H1 (cell line): ENCODE measurements around the gene SHANK2. TPM values are rescaled to one million over a fixed set of nuclear protein-coding genes. Genes with fewer than 3 reads are reported as not detected.

Experiments
- CTCF ChIA-PET: fragments of 300-600 bp; sonication (Branson Sonifier 250); formaldehyde crosslinking; loops from one replicate; lab custom pipeline; 2021; ENCODE audit not compliant: partially characterized antibody; lab: Charles Lee
- POLR2A ChIA-PET: fragments of 300-600 bp; sonication (Branson Sonifier 250); formaldehyde crosslinking; loops from one replicate; lab custom pipeline; 2021; ENCODE audit warnings: inconsistent platforms; ENCODE audit not compliant: partially characterized antibody; lab: Charles Lee
- DNase-seq, 2 experiments: peaks; one replicate each; pipeline versions ENCODE4 v3.0.0 to v3.0.0-alpha.2; 2010 to 2022; ENCODE audit warnings: low spot score in 2 of 2, low read depth in 1 of 2, mixed read lengths in 1 of 2
- FAIRE-seq: peaks from 2 replicates; lab custom pipeline; 2011; peaks lifted over from hg19 to GRCh38; lab: Jason Lieb, UNC
- H2AFZ ChIP-seq: 2 replicates; pipeline ENCODE4 v1.8.1; 2012; ENCODE audit warnings: low read length, inconsistent platforms
- H2AK5ac ChIP-seq: 2 replicates; pipeline ENCODE4 v1.6.1; 2013; ENCODE audit warnings: low read depth, low read length
- H2BK120ac ChIP-seq: replicated peaks from 2 replicates; pipeline ENCODE3; 2013; ENCODE audit warnings: low read depth, low read length, inconsistent platforms
- H2BK12ac ChIP-seq: 2 replicates; pipeline ENCODE4 v1.6.1; 2013; ENCODE audit warnings: low read depth, low read length
- H2BK15ac ChIP-seq: 2 replicates; pipeline ENCODE4 v1.6.1; 2013; ENCODE audit warnings: low read length
- H2BK20ac ChIP-seq: 2 replicates; pipeline ENCODE4 v1.6.1; 2013; ENCODE audit warnings: low read length
- H2BK5ac ChIP-seq: 2 replicates; pipeline ENCODE4 v1.6.1; 2013; ENCODE audit warnings: low read depth, low read length
- H3K14ac ChIP-seq: 2 replicates; pipeline ENCODE4 v1.6.1; 2013; ENCODE audit warnings: inconsistent platforms; ENCODE audit not compliant: insufficient read length
- H3K18ac ChIP-seq: 2 replicates; pipeline ENCODE4 v1.6.1; 2013; ENCODE audit warnings: low read length; ENCODE audit errors: extremely low read depth
- H3K23ac ChIP-seq: 2 replicates; pipeline ENCODE4 v1.6.1; 2013; ENCODE audit warnings: inconsistent platforms; ENCODE audit not compliant: insufficient read length
- H3K23me2 ChIP-seq: 2 replicates; pipeline ENCODE4 v1.6.1; 2013; ENCODE audit warnings: low read depth, low read length
- H3K27ac ChIP-seq: 2 replicates; pipeline ENCODE4 v1.6.1; 2011; ENCODE audit warnings: low read depth, low read length, inconsistent platforms
- H3K27me3 ChIP-seq, 4 experiments: replicated peaks in 1 of 4; 1 replicate in 1 of 4; 2 replicates in 3 of 4; pipeline versions ENCODE4 v1.6.1 to v1.8.1; 2011 to 2013; ENCODE audit warnings: low read length in 3 of 4, mild to moderate bottlenecking in 3 of 4, inconsistent platforms in 2 of 4, mixed read lengths in 2 of 4, moderate library complexity in 1 of 4; ENCODE audit not compliant: control insufficient read depth in 3 of 4, insufficient read depth in 3 of 4; ENCODE audit errors: extremely low read depth in 1 of 4
- H3K36me3 ChIP-seq, 4 experiments: 2 replicates each; pipeline versions ENCODE4 v1.6.1 to v1.8.1; 2011 to 2013; ENCODE audit warnings: mild to moderate bottlenecking in 4 of 4, low read length in 3 of 4, moderate library complexity in 2 of 4, control low read depth in 1 of 4, inconsistent platforms in 1 of 4; ENCODE audit not compliant: insufficient read depth in 4 of 4, control insufficient read depth in 2 of 4
- H3K4ac ChIP-seq: replicated peaks from 2 replicates; pipeline ENCODE3; 2013; ENCODE audit warnings: low read length, low read depth, mixed read lengths, inconsistent platforms; ENCODE audit not compliant: insufficient read length
- H3K4me1 ChIP-seq, 4 experiments: replicated peaks in 1 of 4; 1 replicate in 1 of 4; 2 replicates in 3 of 4; pipeline versions ENCODE4 v1.6.1 to v1.8.1; 2011 to 2013; ENCODE audit warnings: low read length in 3 of 4, inconsistent platforms in 2 of 4, mixed read lengths in 1 of 4; ENCODE audit not compliant: insufficient read depth in 4 of 4, control insufficient read depth in 3 of 4
- H3K4me2 ChIP-seq, 2 experiments: 2 replicates each; pipeline versions ENCODE4 v1.6.1 to v1.8.1; 2011 to 2013; ENCODE audit warnings: low read depth in 2 of 2, low read length in 2 of 2, control low read depth in 1 of 2, inconsistent platforms in 1 of 2, mild to moderate bottlenecking in 1 of 2; ENCODE audit not compliant: insufficient read depth in 1 of 2
- H3K4me3 ChIP-seq, 4 experiments: fragments of 200-600, 300-600 bp in 1 of 4; sonication (generic), shearing (Covaris generic), sonication (Bioruptor Twin) in 1 of 4; 2 replicates each; pipeline versions ENCODE4 v1.5.1 to v1.8.1; 2011 to 2016; ENCODE audit warnings: low read length in 4 of 4, low read depth in 3 of 4, control low read depth in 2 of 4, inconsistent platforms in 2 of 4, mild to moderate bottlenecking in 2 of 4, mixed read lengths in 1 of 4, moderate library complexity in 1 of 4; ENCODE audit not compliant: insufficient read depth in 2 of 4; ENCODE audit errors: extremely low read depth in 1 of 4
- H3K56ac ChIP-seq: replicated peaks from 2 replicates; pipeline ENCODE3; 2013; ENCODE audit warnings: low read depth, mild to moderate bottlenecking, mixed read lengths, low read length, inconsistent platforms; ENCODE audit not compliant: insufficient read length
- H3K79me1 ChIP-seq: 2 replicates; pipeline ENCODE4 v1.6.1; 2013; ENCODE audit warnings: low read depth, low read length, control low read depth
- H3K79me2 ChIP-seq, 2 experiments: 2 replicates each; pipeline versions ENCODE4 v1.6.1 to v1.8.1; 2012 to 2013; ENCODE audit warnings: low read length in 2 of 2, mild to moderate bottlenecking in 2 of 2, inconsistent platforms in 1 of 2; ENCODE audit not compliant: insufficient read depth in 2 of 2, control insufficient read depth in 1 of 2
- H3K9ac ChIP-seq, 4 experiments: replicated peaks in 1 of 4; 1 replicate in 1 of 4; 2 replicates in 3 of 4; pipeline versions ENCODE4 v1.6.1 to v1.8.1; 2011 to 2013; ENCODE audit warnings: low read depth in 3 of 4, low read length in 3 of 4, control low read depth in 2 of 4, mild to moderate bottlenecking in 2 of 4, moderate library complexity in 2 of 4, inconsistent platforms in 1 of 4; ENCODE audit errors: extremely low read depth in 1 of 4
- H3K9me3 ChIP-seq, 2 experiments: 2 replicates each; pipeline versions ENCODE4 v1.6.1 to v1.8.1; 2012 to 2013; ENCODE audit warnings: mild to moderate bottlenecking in 2 of 2, moderate library complexity in 2 of 2, control low read depth in 1 of 2, inconsistent platforms in 1 of 2, low read depth in 1 of 2, low read length in 1 of 2, mixed read lengths in 1 of 2; ENCODE audit not compliant: insufficient read depth in 2 of 2
- H4K20me1 ChIP-seq, 2 experiments: replicated peaks in 1 of 2; 2 replicates each; pipeline versions ENCODE3 to v1.8.1; 2011 to 2013; ENCODE audit warnings: inconsistent platforms in 2 of 2, low read length in 2 of 2, mild to moderate bottlenecking in 1 of 2; ENCODE audit not compliant: insufficient read depth in 2 of 2, control insufficient read depth in 1 of 2
- H4K5ac ChIP-seq: 2 replicates; pipeline ENCODE4 v1.6.1; 2013; ENCODE audit warnings: low read length, low read depth, mixed read lengths, inconsistent platforms; ENCODE audit not compliant: insufficient read length
- H4K8ac ChIP-seq: 2 replicates; pipeline ENCODE4 v1.8.0; 2013; ENCODE audit warnings: mild to moderate bottlenecking, moderate library complexity, low read length, inconsistent platforms; ENCODE audit not compliant: insufficient read depth; ENCODE audit errors: extremely low read depth
- H4K91ac ChIP-seq: replicated peaks from 2 replicates; pipeline ENCODE3; 2013; ENCODE audit warnings: low read length, mixed read lengths, inconsistent platforms; ENCODE audit not compliant: insufficient read length
- CEBPB ChIP-seq: IDR thresholded peaks from 2 replicates; pipeline ENCODE4 v1.6.1; 2012; ENCODE audit warnings: low read depth, low read length
- EP300 ChIP-seq, 2 experiments: IDR thresholded peaks; 1 replicate in 1 of 2; 2 replicates in 1 of 2; pipeline ENCODE4 v1.6.1; 2011 to 2012; ENCODE audit warnings: low read depth in 2 of 2, low read length in 2 of 2, mild to moderate bottlenecking in 2 of 2, borderline replicate concordance in 1 of 2, inconsistent platforms in 1 of 2, moderate library complexity in 1 of 2
- HDAC2 ChIP-seq, 2 experiments: fragments of 300-600 bp in 1 of 2; sonication (generic) in 1 of 2; IDR thresholded peaks; 2 replicates each; pipeline ENCODE4 v1.6.1; 2011 to 2012; ENCODE audit warnings: low read depth in 2 of 2, low read length in 2 of 2, mild to moderate bottlenecking in 2 of 2, moderate library complexity in 2 of 2, borderline replicate concordance in 1 of 2, inconsistent platforms in 1 of 2
- HDAC6 ChIP-seq: IDR thresholded peaks from one replicate; pipeline ENCODE4 v1.7.1; 2012; ENCODE audit warnings: low read depth, mild to moderate bottlenecking, inconsistent platforms, low read length, moderate library complexity
- JUN ChIP-seq: IDR thresholded peaks from 2 replicates; pipeline ENCODE4 v1.6.1; 2011; ENCODE audit warnings: low read depth, mild to moderate bottlenecking, improper control_type of control experiment, low read length
- KDM1A ChIP-seq: fragments of 200-600, 300-600 bp; sonication (generic); IDR thresholded peaks from 2 replicates; pipeline ENCODE4 v1.7.1; 2016; ENCODE audit warnings: mild to moderate bottlenecking, low read length, borderline replicate concordance
- KDM4A ChIP-seq: IDR thresholded peaks from one replicate; pipeline ENCODE4 v1.7.1; 2012; ENCODE audit warnings: low read depth, mild to moderate bottlenecking, moderate library complexity, low read length, inconsistent platforms; ENCODE audit not compliant: severe bottlenecking
- KDM5A ChIP-seq: fragments of 200-600 bp; IDR thresholded peaks from 2 replicates; pipeline ENCODE4 v1.7.1; 2012; ENCODE audit warnings: mild to moderate bottlenecking, low read length, inconsistent platforms, mixed read lengths
- POU5F1 ChIP-seq: IDR thresholded peaks from 2 replicates; pipeline ENCODE4 v1.6.1; 2011; ENCODE audit warnings: low read depth, mild to moderate bottlenecking, low read length, moderate library complexity
- RXRA ChIP-seq: IDR thresholded peaks from 2 replicates; pipeline ENCODE4 v1.6.1; 2011; ENCODE audit warnings: low read depth, mild to moderate bottlenecking, low read length, moderate library complexity; ENCODE audit not compliant: insufficient read depth
- SRF ChIP-seq: IDR thresholded peaks from 2 replicates; pipeline ENCODE4 v1.6.1; 2011; ENCODE audit warnings: mild to moderate bottlenecking, low read depth, low read length, moderate library complexity
- YY1 ChIP-seq: IDR thresholded peaks from 2 replicates; pipeline ENCODE4 v1.6.1; 2011; ENCODE audit warnings: low read depth, mild to moderate bottlenecking, low read length
- ZNF274 ChIP-seq: IDR thresholded peaks from 2 replicates; pipeline ENCODE4 v1.7.0; 2012; ENCODE audit warnings: low read length, borderline replicate concordance; ENCODE audit errors: extremely low read depth
- WGBS, 2 experiments: shearing (Covaris generic) in 1 of 2; methylation state at CpG; one replicate each; pipeline versions ENCODE4 v1.1.6 to v1.1.7; 2013 to 2015; ENCODE audit warnings: low lambda C conversion rate in 2 of 2, mixed read lengths in 2 of 2, inconsistent platforms in 1 of 2, low coverage in 1 of 2, missing lambda C conversion rate in 1 of 2; ENCODE audit not compliant: insufficient replicate concordance in 2 of 2, insufficient coverage in 1 of 2, insufficient read length in 1 of 2; ENCODE audit errors: extremely low coverage in 1 of 2, missing lambda C conversion rate in 1 of 2; 5-methylcytosine and 5-hydroxymethylcytosine counted together
- polyA plus RNA-seq, 7 experiments: library from polyadenylated mRNA; depleted of rRNA in 3 of 7; stranded (reverse) in 5 of 7; unstranded in 2 of 7; fragments of >200 nt in 5 of 7; fragments of 200-250 nt in 2 of 7; gene quantifications; 1 replicate in 5 of 7; 2 replicates in 1 of 7; 4 replicates in 1 of 7; pipeline versions ENCODE4 v1.2.1 to v1.2.3, GENCODE V29; 2011 to 2013; ENCODE audit warnings: missing spikeins in 2 of 7, mixed read lengths in 2 of 7
- total RNA-seq: library from RNA; stranded (reverse); fragmentation: NEBNext Ultra II Directional; extraction: Animal tissue kit (Norgen Biotek cat#: 25700); gene quantifications from 2 replicates; pipeline ENCODE4 v1.2.1, GENCODE V29; 2021

The SHANK2 gene
- total and polyA plus RNA-seq, 2 of the 8 experiments (the other 6 are each of a cell fraction or from before 2014, with no cell fraction given) = 10.1 to 54.2 TPM

GRCh38 chr11:71298016-71298550, 45.7 kb upstream of the SHANK2 start:
- Histone ChIP-seq H4K5ac (no peak overlapping the region), H2BK20ac (no peak overlapping the region), H4K8ac (no peak overlapping the region), H3K79me2 (no peaks in the 10 kb centered on the region), H3K23me2 (no peaks in the 10 kb centered on the region), H3K4me1 (no peaks in the 10 kb centered on the region), H3K9ac (no peak overlapping the region), H3K9me3 (peaks cover 0 to 2% of the 10 kb centered on the region in 2 experiments; a peak in 1 of 4 replicates), H3K14ac (no peak overlapping the region), H2AFZ (no peak overlapping the region), H3K23ac (no peak overlapping the region), H2AK5ac (no peak overlapping the region), H3K4me3 (no peak overlapping the region), H3K27me3 (no peaks in the 10 kb centered on the region), H2BK120ac (no peak overlapping the region), H4K91ac (no peak overlapping the region), H3K4ac (no peak overlapping the region), H2BK5ac (no peak overlapping the region), H3K18ac (no peak overlapping the region), H4K20me1 (no peaks in the 10 kb centered on the region), H3K79me1 (no peaks in the 10 kb centered on the region), H3K56ac (no peak overlapping the region), H3K4me2 (no peak overlapping the region), H2BK15ac (no peak overlapping the region), H3K36me3 (no peaks in the 10 kb centered on the region), H2BK12ac (no peak overlapping the region), H3K27ac (no peak overlapping the region)
- FAIRE-seq = no peak
- peak in 1 of 2 experiments; percentile 10 for DNase-seq
- ChIA-PET POLR2A (interaction anchor here (0.9 kb wide), 1 partner anchor 18 kb away, joined by 3 read pairs; no protein-coding TSS in a partner anchor), CTCF (interaction anchor here (0.7 kb wide), 1 partner anchor 15 kb away, joined by 3 read pairs; no protein-coding TSS in a partner anchor)
- WGBS, 2 experiments = 93% methylated on average over 8 of the region's 8 CpGs; no CpG with 5 or more reads in 1 of the 2 experiments
- TF ChIP-seq HDAC6 (no peak), YY1 (no peak), ZNF274 (no peak), HDAC2 (IDR thresholded peaks at IDR 0.05; ENCODE audit: borderline replicate concordance in 1 of 2, low read depth in 2 of 2, low read length in 2 of 2) (no peak), CEBPB (no peak), SRF (no peak), EP300 (IDR thresholded peaks at IDR 0.05; ENCODE audit: borderline replicate concordance in 1 of 2, low read depth in 2 of 2, low read length in 2 of 2) (no peak), RXRA (no peak), JUN (no peak), KDM4A (no peak), KDM1A (no peak), POU5F1 (no peak), KDM5A (no peak)
